Esophagus muscularis mucosa (tissue), 4 donors: ENCODE results near the gene ADD3. TPM values are rescaled to one million over a fixed set of nuclear protein-coding genes. Genes with fewer than 3 reads are reported as not detected.

Source experiments
- DNase-seq: peaks from one replicate; pipeline ENCODE4 v3.0.0-alpha.2; 2017; ENCODE audit errors: extremely low spot score
- H3K27ac ChIP-seq, 4 donors: fragments of 200-600 bp; sonication (generic); replicated peaks in 1 of 4; 1 replicate in 3 of 4; 2 replicates in 1 of 4; pipeline ENCODE4 v1.5.1; 2016 to 2019; ENCODE audit warnings: mild to moderate bottlenecking in 1 of 4
- H3K27me3 ChIP-seq, 4 donors: fragments of 200-600 bp; sonication (generic); one replicate each; pipeline versions ENCODE4 v1.5.1 to v1.6.0; 2016 to 2019
- H3K36me3 ChIP-seq, 4 donors: fragments of 200-600 bp; sonication (generic); one replicate each; pipeline ENCODE4 v1.5.1; 2016 to 2019
- H3K4me1 ChIP-seq, 4 donors: fragments of 200-600 bp; sonication (generic); one replicate each; pipeline ENCODE4 v1.5.1; 2016 to 2019
- H3K4me3 ChIP-seq, 4 donors: fragments of 200-600 bp; sonication (generic); 1 replicate in 2 of 4; 2 replicates in 2 of 4; pipeline ENCODE4 v1.5.1; 2016 to 2019; ENCODE audit warnings: mild to moderate bottlenecking in 4 of 4, moderate library complexity in 1 of 4
- H3K9me3 ChIP-seq, 4 donors: fragments of 200-600 bp; sonication (generic); 1 replicate in 3 of 4; 2 replicates in 1 of 4; pipeline ENCODE4 v1.5.1; 2016 to 2019
- CTCF ChIP-seq, 3 experiments: fragments of 200-600 bp in 2 of 3; fragments of 450-650 bp in 1 of 3; sonication (generic) in 2 of 3; IDR thresholded peaks; one replicate each; pipeline ENCODE4 v1.5.1; 2017 to 2019; ENCODE audit warnings: antibody characterized with exemption in 3 of 3, mild to moderate bottlenecking in 2 of 3, moderate library complexity in 1 of 3
- EP300 ChIP-seq: sonication (generic); formaldehyde crosslinking; IDR thresholded peaks from one replicate; pipeline ENCODE4 v1.6.1; 2017; ENCODE audit warnings: antibody characterized with exemption
- POLR2A ChIP-seq: fragments of 450-650 bp; IDR thresholded peaks from one replicate; pipeline ENCODE4 v1.6.1; 2017; ENCODE audit warnings: antibody characterized with exemption, moderate library complexity, mild to moderate bottlenecking, low read depth
- POLR2AphosphoS5 ChIP-seq, 2 donors: sonication (generic); formaldehyde crosslinking; IDR thresholded peaks; one replicate each; pipeline ENCODE4 v1.6.1; 2017; ENCODE audit warnings: antibody characterized with exemption in 2 of 2
- WGBS: methylation state at CpG from one replicate; pipeline ENCODE4 v1.1.5; 2018; 5-methylcytosine and 5-hydroxymethylcytosine counted together
- intact Hi-C: fragments of 100-400 bp; cut with DNase I; formaldehyde crosslinking; loops from one replicate; pipeline ENCODE4 v1.15.1; 2023
- total RNA-seq, 4 donors: library from RNA; depleted of rRNA; stranded (reverse); fragments of >200 nt; gene quantifications; one replicate each; pipeline versions ENCODE4 v1.1.0 to v1.2.1, GENCODE V29; 2016

The ADD3 gene
- total RNA-seq, 4 donors from 2014 or later, result 60.1 to 228 (median 99.2) TPM

GRCh38 chr10:109966961-109967738 is 40.6 kb upstream of the ADD3 start:
- no peak for DNase-seq
- Histone ChIP-seq H3K27me3 (no peaks in the 10 kb centered on the region), H3K36me3 (no peaks in the 10 kb centered on the region), H3K4me3 (no peak overlapping the region), H3K27ac (peak overlapping the region in 3 of 4 donors; percentile 10 to 41 (median 41)), H3K9me3 (no peaks in the 10 kb centered on the region), H3K4me1 (peaks cover 23 to 31% (median 29%) of the 10 kb centered on the region in 4 donors)
- intact Hi-C loops, result no loop called here
- TF ChIP-seq POLR2A, result no peak
- TF ChIP-seq EP300, result no peak
- TF ChIP-seq POLR2AphosphoS5 (IDR thresholded peaks at IDR 0.05), result no peak
- no peak for TF ChIP-seq CTCF (IDR thresholded peaks at IDR 0.05)
- WGBS, result 50% methylated on average over 9 of the region's 9 CpGs

DNA sequence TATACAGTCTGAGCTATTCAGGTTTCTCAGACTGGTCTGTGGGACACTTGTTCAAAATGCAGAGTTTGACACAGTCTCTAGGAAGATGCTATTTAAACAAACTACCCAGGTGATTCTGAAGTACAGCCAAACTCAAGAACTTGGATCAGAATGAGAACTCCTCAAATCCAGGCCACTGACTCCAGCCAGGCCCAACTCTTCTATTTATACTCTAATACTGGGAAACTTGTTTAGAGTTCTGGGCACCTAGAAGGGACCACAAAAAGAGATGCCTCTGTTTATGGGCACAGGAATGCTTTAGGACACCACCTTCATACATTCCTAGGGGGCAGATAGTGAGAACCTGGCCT is 40.1 kb upstream of the ADD3 start:
- intact Hi-C loops, result no loop called here
- DNase-seq, result no peak
- no peaks in the 10 kb centered on the region for H3K9me3 ChIP-seq
- H3K4me1 ChIP-seq, result peaks cover 23 to 30% (median 28%) of the 10 kb centered on the region in 4 donors
- no peaks in the 10 kb centered on the region for H3K27me3 ChIP-seq
- no peaks in the 10 kb centered on the region for H3K36me3 ChIP-seq
- no peak overlapping the region for H3K4me3 ChIP-seq
- TF ChIP-seq CTCF (IDR thresholded peaks at IDR 0.05) (no peak), POLR2A (no peak), POLR2AphosphoS5 (IDR thresholded peaks at IDR 0.05) (no peak), EP300 (no peak)
- H3K27ac ChIP-seq, result peak overlapping the region in 3 of 4 donors; percentile 10 to 41 (median 41)

DNA sequence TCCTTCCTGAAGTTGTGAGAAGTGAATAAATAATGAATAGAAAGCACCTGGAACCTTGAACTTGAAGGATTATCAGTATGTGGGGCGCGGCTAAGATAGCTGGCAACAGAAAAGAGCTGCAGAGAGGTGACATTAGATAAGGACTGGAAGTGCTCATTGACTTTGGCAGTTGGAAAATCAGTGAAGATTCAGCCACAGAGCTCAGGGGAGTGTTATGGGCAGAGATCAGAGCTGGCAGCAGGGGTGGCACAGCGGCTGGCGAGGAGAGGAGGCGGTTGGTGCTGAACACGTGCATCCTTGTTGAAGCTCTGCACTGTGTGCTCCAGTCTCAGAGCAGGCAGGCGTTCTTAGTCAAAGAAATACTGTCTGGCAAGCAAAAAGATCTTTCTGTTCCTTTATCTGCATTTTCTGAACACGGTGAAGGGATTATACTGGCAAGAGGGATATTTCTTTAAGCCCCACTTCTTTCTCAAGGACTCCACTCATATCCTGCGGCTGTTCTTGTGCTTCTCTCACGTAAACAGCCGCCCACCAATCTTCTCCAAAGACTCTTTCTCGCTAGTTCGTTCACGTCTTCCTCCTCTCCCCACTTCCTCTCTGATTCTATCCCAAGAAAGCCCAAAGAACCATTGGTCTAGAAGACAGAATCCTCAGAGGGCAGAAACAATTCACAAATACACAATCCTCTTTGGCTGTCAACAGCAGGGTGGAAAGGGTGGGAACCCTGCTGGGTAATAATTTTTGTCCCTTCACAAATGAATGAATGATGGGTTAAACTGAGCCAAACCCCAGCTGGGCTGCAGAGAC is 38.6 kb upstream of the ADD3 start:
- Histone ChIP-seq H3K27me3 (no peaks in the 10 kb centered on the region), H3K4me3 (no peak overlapping the region), H3K36me3 (no peaks in the 10 kb centered on the region), H3K9me3 (no peaks in the 10 kb centered on the region), H3K4me1 (peaks cover 23 to 30% (median 28%) of the 10 kb centered on the region in 4 donors), H3K27ac (peak overlapping the region in 3 of 4 donors; percentile 11 to 48 (median 22))
- DNase-seq, result no peak
- intact Hi-C loops, result no loop called here
- no peak for TF ChIP-seq POLR2AphosphoS5 (IDR thresholded peaks at IDR 0.05)
- TF ChIP-seq POLR2A, result no peak
- no peak for TF ChIP-seq CTCF (IDR thresholded peaks at IDR 0.05)
- no peak for TF ChIP-seq EP300
- 80% methylated on average over 14 of the region's 14 CpGs for WGBS

- Histone ChIP-seq H3K4me1 (peaks cover 23 to 30% (median 28%) of the 10 kb centered on the region in 4 donors), H3K4me3 (no peak overlapping the region), H3K36me3 (no peaks in the 10 kb centered on the region), H3K27me3 (no peaks in the 10 kb centered on the region), H3K27ac (peak overlapping the region in 2 of 4 donors; percentile 11 to 22), H3K9me3 (no peaks in the 10 kb centered on the region)
- no peak for DNase-seq
- WGBS, result 78% methylated on average over 7 of the region's 8 CpGs
- TF ChIP-seq EP300 (no peak), POLR2A (no peak), POLR2AphosphoS5 (IDR thresholded peaks at IDR 0.05) (no peak), CTCF (IDR thresholded peaks at IDR 0.05) (no peak)
- intact Hi-C loops, result no loop called here
These were observed 37.9 kb upstream of the ADD3 start for GRCh38 chr10:109969760-109970346.
